PC-9 (cell line): ENCODE data around the gene SLC25A25. TPM values are rescaled to one million over a fixed set of nuclear protein-coding genes. Genes with fewer than 3 reads are reported as not detected.

ENCODE experiments used
- BruUV-seq: library from RNA; stranded (reverse); fragments of 400-500 nt; replicated peaks from 2 replicates; lab custom pipeline; 2021; lab: Mats Ljungman, UMichigan
- CTCF ChIA-PET: fragments of 300-600 bp; sonication (Branson Sonifier 250); formaldehyde crosslinking; loops from one replicate; lab custom pipeline; 2022; ENCODE audit warnings: antibody characterized with exemption; lab: Charles Lee
- POLR2A ChIA-PET: fragments of 300-600 bp; sonication (Branson Sonifier 250); formaldehyde crosslinking; loops from one replicate; lab custom pipeline; 2022; ENCODE audit warnings: antibody characterized with exemption; ENCODE audit not compliant: unreplicated experiment; lab: Charles Lee
- DNase-seq, 2 experiments: peaks; one replicate each; pipeline versions ENCODE4 v3.0.0 to v3.0.0-alpha.2; 2015 to 2022; ENCODE audit warnings: mixed read lengths in 1 of 2
- H2AFZ ChIP-seq: fragments of 200-600 bp; sonication (generic); 2 replicates; pipeline ENCODE4 v1.8.1; 2017; ENCODE audit warnings: antibody characterized with exemption
- H3F3A ChIP-seq: fragments of 200-600 bp; sonication (generic); 2 replicates; pipeline ENCODE4 v1.8.1; 2017; ENCODE audit warnings: antibody characterized with exemption, mild to moderate bottlenecking, low read depth; ENCODE audit not compliant: insufficient read depth
- H3K27ac ChIP-seq: fragments of 200-600 bp; sonication (generic); 2 replicates; pipeline ENCODE4 v1.6.1; 2016; ENCODE audit warnings: mixed run types
- H3K27me3 ChIP-seq: fragments of 200-600 bp; sonication (generic); 2 replicates; pipeline ENCODE4 v1.6.1; 2016; ENCODE audit warnings: low read depth, mixed run types; ENCODE audit not compliant: insufficient read depth
- H3K36me3 ChIP-seq: fragments of 200-600 bp; sonication (generic); 2 replicates; pipeline ENCODE4 v1.6.1; 2016; ENCODE audit warnings: low read depth, mixed run types
- H3K4me1 ChIP-seq: fragments of 200-600 bp; sonication (generic); replicated peaks from 2 replicates; pipeline ENCODE4 v1.6.1; 2016; ENCODE audit warnings: mixed run types; ENCODE audit not compliant: insufficient read depth
- H3K4me2 ChIP-seq: fragments of 200-600 bp; sonication (generic); 2 replicates; pipeline ENCODE4 v1.6.1; 2017; ENCODE audit warnings: mixed run types
- H3K4me3 ChIP-seq: fragments of 200-600 bp; sonication (generic); 2 replicates; pipeline ENCODE4 v1.6.1; 2016; ENCODE audit warnings: mixed run types
- H3K79me2 ChIP-seq: fragments of 200-600 bp; sonication (generic); 2 replicates; pipeline ENCODE4 v1.6.1; 2017; ENCODE audit warnings: low read depth, mixed run types
- H3K9me2 ChIP-seq: fragments of 200-600 bp; sonication (generic); 2 replicates; pipeline ENCODE4 v1.8.1; 2017; ENCODE audit warnings: mild to moderate bottlenecking; ENCODE audit not compliant: insufficient read depth
- H3K9me3 ChIP-seq: fragments of 200-600 bp; sonication (generic); 2 replicates; pipeline ENCODE4 v1.8.1; 2016; ENCODE audit warnings: low read depth; ENCODE audit not compliant: insufficient read depth
- H4K20me1 ChIP-seq: fragments of 200-600 bp; sonication (generic); 2 replicates; pipeline ENCODE4 v1.8.1; 2017; ENCODE audit not compliant: insufficient read depth
- CTCF ChIP-seq: fragments of 200-600 bp; sonication (generic); conservative IDR thresholded peaks from 2 replicates; pipeline ENCODE4 v1.6.1; 2017; ENCODE audit warnings: mixed run types, antibody characterized with exemption, mild to moderate bottlenecking, moderate library complexity
- EZH2 ChIP-seq: fragments of 200-600 bp; sonication (generic); IDR thresholded peaks from 2 replicates; pipeline ENCODE4 v1.8.0; 2017; ENCODE audit warnings: antibody characterized with exemption, low read depth
- intact Hi-C: fragments of 100-400 bp; cut with micrococcal nuclease; formaldehyde crosslinking; loops from one replicate; pipeline ENCODE4 v1.10.0; 2022; ENCODE audit not compliant: unreplicated experiment
- total RNA-seq: library from RNA; stranded (reverse); gene quantifications from 2 replicates; pipeline ENCODE4 v1.2.3, GENCODE V29; 2021

Gene SLC25A25
- total RNA-seq, 1 experiment from 2014 or later: 11.7 TPM

- BruUV-seq: no TSS peak
- no peak for DNase-seq
- Histone ChIP-seq H3K79me2 (no peaks in the 10 kb centered on the region), H3K9me2 (no peaks in the 10 kb centered on the region), H3K36me3 (no peaks in the 10 kb centered on the region), H3K4me3 (no peak overlapping the region), H3K9me3 (no peaks in the 10 kb centered on the region), H3K4me2 (no peak overlapping the region), H4K20me1 (no peaks in the 10 kb centered on the region), H3K4me1 (peaks cover 6% of the 10 kb centered on the region; the same call in 1 of the 2 replicates), H3F3A (peaks cover 24% of the 10 kb centered on the region; the same call in 1 of the 2 replicates), H2AFZ (no peak overlapping the region), H3K27me3 (no peaks in the 10 kb centered on the region), H3K27ac (no peak overlapping the region)
- no peak for TF ChIP-seq EZH2
- TF ChIP-seq CTCF: no peak
- POLR2A ChIA-PET: no interaction called here
- intact Hi-C loops: no loop called here
- CTCF ChIA-PET: interaction anchor here (1.0 kb wide), 1 partner anchor 9 kb away, joined by 3 read pairs; no protein-coding TSS in a partner anchor
Observed at GRCh38 chr9:128025736-128026135, 42.3 kb upstream of the SLC25A25 start.

- BruUV-seq: no TSS peak
- Histone ChIP-seq H3K79me2 (no peaks in the 10 kb centered on the region), H3K4me1 (peaks cover 6% of the 10 kb centered on the region; the same call in 1 of the 2 replicates), H3K9me2 (no peaks in the 10 kb centered on the region), H2AFZ (no peak overlapping the region), H3K36me3 (no peaks in the 10 kb centered on the region), H3K27me3 (no peaks in the 10 kb centered on the region), H3K4me3 (no peak overlapping the region), H3F3A (peaks cover 18% of the 10 kb centered on the region; the same call in 1 of the 2 replicates), H3K9me3 (no peaks in the 10 kb centered on the region), H3K27ac (no peak overlapping the region), H3K4me2 (no peak overlapping the region), H4K20me1 (no peaks in the 10 kb centered on the region)
- DNase-seq: no peak
- POLR2A ChIA-PET: no interaction called here
- intact Hi-C loops: no loop called here
- CTCF ChIA-PET: interaction anchor here (1.0 to 1.4 kb wide), 3 partner anchors 8 to 91 kb away, joined by 3 read pairs; no protein-coding TSS in a partner anchor
- TF ChIP-seq CTCF: no peak
- no peak for TF ChIP-seq EZH2
Observed at GRCh38 chr9:128026255-128026772, 41.7 kb upstream of the SLC25A25 start.

- ChIA-PET POLR2A (no interaction called here), CTCF (interaction anchor here (1.1 to 1.4 kb wide), 2 partner anchors 72 to 91 kb away, joined by 3 read pairs; no protein-coding TSS in a partner anchor)
- Histone ChIP-seq H3K27ac (no peak overlapping the region), H3K4me3 (no peak overlapping the region), H2AFZ (no peak overlapping the region), H3K4me2 (no peak overlapping the region), H3K9me3 (no peaks in the 10 kb centered on the region), H3K9me2 (no peaks in the 10 kb centered on the region), H3K27me3 (no peaks in the 10 kb centered on the region), H3K79me2 (no peaks in the 10 kb centered on the region), H3F3A (peaks cover 12% of the 10 kb centered on the region; the same call in 1 of the 2 replicates), H3K36me3 (no peaks in the 10 kb centered on the region), H3K4me1 (peaks cover 6% of the 10 kb centered on the region; the same call in 1 of the 2 replicates), H4K20me1 (no peaks in the 10 kb centered on the region)
- no peak for TF ChIP-seq CTCF
- TF ChIP-seq EZH2: no peak
- no TSS peak for BruUV-seq
- no peak for DNase-seq
- intact Hi-C loops: no loop called here
Observed at GRCh38 chr9:128026773-128027541, 41.1 kb upstream of the SLC25A25 start.
